SK-N-SH (cell line): Measurements from ENCODE around the gene ZP1. TPM values are rescaled to one million over a fixed set of nuclear protein-coding genes. Genes with fewer than 3 reads are reported as not detected.

Experiments
- CTCF ChIA-PET: fragments of 300-600, 350-600 bp; formaldehyde crosslinking; extraction: SDS; loops from one replicate; lab custom pipeline; 2021; lab: Yijun Ruan, JAX
- POLR2A ChIA-PET: fragments of 350-600 bp; sonication (Branson Sonifier 250); formaldehyde crosslinking; extraction: SDS; loops from one replicate; lab custom pipeline; 2020; ENCODE audit warnings: antibody characterized with exemption, inconsistent platforms; lab: Yijun Ruan, JAX
- DNase-seq: peaks from one replicate; pipeline ENCODE4 v3.0.0; 2012
- H2AFZ ChIP-seq: fragments of 200-600 bp; sonication (generic); 2 replicates; pipeline ENCODE4 v1.8.1; 2016; ENCODE audit warnings: antibody characterized with exemption, mild to moderate bottlenecking, low read depth
- H3F3A ChIP-seq: fragments of 200-600 bp; sonication (generic); replicated peaks from 2 replicates; pipeline ENCODE3; 2016; ENCODE audit warnings: antibody characterized with exemption, mild to moderate bottlenecking; ENCODE audit not compliant: insufficient read depth
- H3K27ac ChIP-seq, 2 experiments: fragments of 200-500 bp in 1 of 2; fragments of 200-600 bp in 1 of 2; sonication (Bioruptor generic) in 1 of 2; sonication (generic), shearing (Covaris generic) in 1 of 2; 2 replicates each; pipeline versions ENCODE4 v1.5.1 to v1.6.1; 2014 to 2016; ENCODE audit warnings: low read depth in 2 of 2, inconsistent platforms in 1 of 2, low read length in 1 of 2, mild to moderate bottlenecking in 1 of 2, mixed read lengths in 1 of 2
- H3K27me3 ChIP-seq: fragments of 200-600 bp; sonication (generic), shearing (Covaris generic); 2 replicates; pipeline ENCODE4 v1.6.1; 2016; ENCODE audit warnings: mixed run types; ENCODE audit not compliant: insufficient read depth
- H3K36me3 ChIP-seq, 2 experiments: fragments of 200-500 bp in 1 of 2; fragments of 200-600 bp in 1 of 2; sonication (Bioruptor generic) in 1 of 2; sonication (generic) in 1 of 2; replicated peaks in 1 of 2; 2 replicates each; pipeline versions ENCODE3 to v1.5.1; 2014 to 2016; ENCODE audit warnings: low read length in 1 of 2, mild to moderate bottlenecking in 1 of 2; ENCODE audit not compliant: insufficient read depth in 2 of 2, control insufficient read depth in 1 of 2
- H3K4me1 ChIP-seq, 2 experiments: fragments of 200-500 bp in 1 of 2; fragments of 200-600 bp in 1 of 2; sonication (Bioruptor generic) in 1 of 2; sonication (generic), shearing (Covaris generic) in 1 of 2; 2 replicates each; pipeline versions ENCODE4 v1.5.1 to v1.6.1; 2014 to 2016; ENCODE audit warnings: low read depth in 1 of 2, low read length in 1 of 2, mixed run types in 1 of 2; ENCODE audit not compliant: insufficient read depth in 2 of 2, control insufficient read depth in 1 of 2
- H3K4me2 ChIP-seq: fragments of 200-600 bp; sonication (generic), shearing (Covaris generic); 2 replicates; pipeline ENCODE4 v1.6.1; 2017; ENCODE audit warnings: mixed run types
- H3K4me3 ChIP-seq, 2 experiments: fragments of 200-500 bp in 1 of 2; fragments of 200-600 bp in 1 of 2; sonication (Bioruptor generic) in 1 of 2; sonication (generic), shearing (Covaris generic) in 1 of 2; 2 replicates each; pipeline versions ENCODE4 v1.5.1 to v1.8.1; 2014 to 2016; ENCODE audit warnings: low read depth in 2 of 2, inconsistent platforms in 1 of 2, low read length in 1 of 2, mild to moderate bottlenecking in 1 of 2, mixed read lengths in 1 of 2, moderate library complexity in 1 of 2
- H3K79me2 ChIP-seq: fragments of 200-600 bp; sonication (generic); 2 replicates; pipeline ENCODE4 v1.8.1; 2017; ENCODE audit warnings: mild to moderate bottlenecking; ENCODE audit not compliant: insufficient read depth
- H3K9ac ChIP-seq: fragments of 200-600 bp; sonication (generic); 2 replicates; pipeline ENCODE4 v1.6.1; 2017; ENCODE audit warnings: mixed run types
- H3K9me2 ChIP-seq: fragments of 200-600 bp; sonication (generic); 2 replicates; pipeline ENCODE4 v1.6.1; 2017; ENCODE audit warnings: mixed run types
- H3K9me3 ChIP-seq: fragments of 200-600 bp; sonication (generic); 2 replicates; pipeline ENCODE4 v1.6.1; 2017; ENCODE audit warnings: mixed run types, mild to moderate bottlenecking, moderate library complexity
- H4K20me1 ChIP-seq: fragments of 200-600 bp; sonication (generic); 2 replicates; pipeline ENCODE4 v1.6.1; 2017; ENCODE audit warnings: mild to moderate bottlenecking, mixed run types; ENCODE audit not compliant: insufficient read depth
- CHD2 ChIP-seq: fragments of 150-350 bp; IDR thresholded peaks from 2 replicates; pipeline ENCODE4 v1.6.1; 2018; ENCODE audit warnings: low read length; ENCODE audit not compliant: partially characterized antibody
- ELF1 ChIP-seq: IDR thresholded peaks from 2 replicates; pipeline ENCODE4 v1.4.0; 2012
- EP300 ChIP-seq, 2 experiments: IDR thresholded peaks; 2 replicates each; pipeline versions ENCODE4 v1.4.0 to v1.6.1; 2012; ENCODE audit warnings: borderline replicate concordance in 1 of 2, low read depth in 1 of 2, low read length in 1 of 2
- FOSL2 ChIP-seq: IDR thresholded peaks from 2 replicates; pipeline ENCODE4 v1.4.0; 2012; ENCODE audit warnings: low read depth, mild to moderate bottlenecking, moderate library complexity, borderline replicate concordance
- FOXJ3 ChIP-seq: sonication (generic); formaldehyde crosslinking; IDR thresholded peaks from 2 replicates; pipeline ENCODE4 v1.5.1; 2020; ENCODE audit warnings: mild to moderate bottlenecking, missing genetic modification reagents
- FOXM1 ChIP-seq: IDR thresholded peaks from 2 replicates; pipeline ENCODE4 v1.4.0; 2012; ENCODE audit warnings: low read depth, mild to moderate bottlenecking
- GABPA ChIP-seq: IDR thresholded peaks from 2 replicates; pipeline ENCODE4 v1.4.0; 2012; ENCODE audit warnings: low read depth, mild to moderate bottlenecking
- GATA2 ChIP-seq: sonication (generic); formaldehyde crosslinking; IDR thresholded peaks from 2 replicates; pipeline ENCODE4 v1.5.0; 2020; ENCODE audit warnings: mild to moderate bottlenecking, missing genetic modification reagents
- IRF3 ChIP-seq: fragments of 150-350 bp; IDR thresholded peaks from 2 replicates; pipeline ENCODE4 v1.6.1; 2016; ENCODE audit warnings: mild to moderate bottlenecking, low read depth, low read length
- MAX ChIP-seq: IDR thresholded peaks from 2 replicates; pipeline ENCODE4 v1.4.0; 2012; ENCODE audit warnings: low read depth
- MEF2A ChIP-seq: IDR thresholded peaks from 2 replicates; pipeline ENCODE4 v1.4.0; 2012; ENCODE audit warnings: low read depth, borderline replicate concordance
- MXI1 ChIP-seq: IDR thresholded peaks from 2 replicates; pipeline ENCODE4 v1.6.1; 2012; ENCODE audit warnings: mild to moderate bottlenecking, low read depth, low read length, improper control_type of control experiment
- NFIC ChIP-seq: IDR thresholded peaks from 2 replicates; pipeline ENCODE4 v1.4.0; 2012; ENCODE audit warnings: borderline replicate concordance
- NRF1 ChIP-seq: IDR thresholded peaks from 2 replicates; pipeline ENCODE4 v1.6.1; 2012; ENCODE audit warnings: low read depth, mild to moderate bottlenecking, low read length
- POLR2AphosphoS5 ChIP-seq: IDR thresholded peaks from 2 replicates; pipeline ENCODE4 v1.6.1; 2012; ENCODE audit warnings: low read depth, low read length
- RAD21 ChIP-seq: IDR thresholded peaks from 2 replicates; pipeline ENCODE4 v1.6.1; 2012; ENCODE audit warnings: mild to moderate bottlenecking, low read length
- RCOR1 ChIP-seq: fragments of 150-350 bp; IDR thresholded peaks from 2 replicates; pipeline ENCODE4 v1.6.1; 2017; ENCODE audit warnings: antibody characterized with exemption, low read length
- SIN3A ChIP-seq: IDR thresholded peaks from 2 replicates; pipeline ENCODE4 v1.6.1; 2012; ENCODE audit warnings: low read depth, mild to moderate bottlenecking, low read length, moderate library complexity, borderline replicate concordance
- SMC3 ChIP-seq: IDR thresholded peaks from 2 replicates; pipeline ENCODE4 v1.6.1; 2012; ENCODE audit warnings: low read depth, low read length, improper control_type of control experiment
- TAF1 ChIP-seq: IDR thresholded peaks from 2 replicates; pipeline ENCODE4 v1.6.1; 2012; ENCODE audit warnings: low read depth, mild to moderate bottlenecking, low read length, moderate library complexity, borderline replicate concordance
- TCF12 ChIP-seq: IDR thresholded peaks from 2 replicates; pipeline ENCODE4 v1.4.0; 2012
- TEAD4 ChIP-seq: IDR thresholded peaks from 2 replicates; pipeline ENCODE4 v1.4.0; 2012; ENCODE audit warnings: mild to moderate bottlenecking, borderline replicate concordance; ENCODE audit not compliant: insufficient read depth
- YY1 ChIP-seq: IDR thresholded peaks from 2 replicates; pipeline ENCODE4 v1.4.0; 2012; ENCODE audit warnings: low read depth, mild to moderate bottlenecking
- WGBS: methylation state at CpG from one replicate; pipeline ENCODE4 v1.1.6; 2017; ENCODE audit warnings: low lambda C conversion rate; 5-methylcytosine and 5-hydroxymethylcytosine counted together
- polyA plus RNA-seq, 3 experiments: library from polyadenylated mRNA; depleted of rRNA; stranded (reverse); fragments of >200 nt; gene quantifications; 2 replicates each; pipeline ENCODE4 v1.2.3, GENCODE V29; 2012
- TF ChIP-seq, protein P1 (sequence below): IDR thresholded peaks from 2 replicates; pipeline ENCODE4 v1.6.1; 2012; ENCODE audit warnings: mild to moderate bottlenecking, low read depth, low read length, moderate library complexity
- TF ChIP-seq, protein P2 (sequence below): fragments of 150-350 bp; IDR thresholded peaks from 2 replicates; pipeline ENCODE4 v1.6.1; 2017; ENCODE audit warnings: antibody characterized with exemption, low read length, low read depth, borderline replicate concordance
- TF ChIP-seq, protein P3 (sequence below): fragments of 200-600 bp; sonication (generic); IDR thresholded peaks from 2 replicates; pipeline ENCODE4 v1.6.1; 2017; ENCODE audit warnings: antibody characterized with exemption, mild to moderate bottlenecking, moderate library complexity

Gene ZP1
- polyA plus RNA-seq, 1 of the 3 experiments (the other 2 are of a cell fraction) = not detected

GRCh38 chr11:60913793-60914632 lies 46.7 kb downstream of the ZP1 start, which contains the start of gene TMEM109:
Gene TMEM109, plus strand, starts transcription at chr11:60914158. Its CDS starts 5,536 bp downstream, at chr11:60919694.
- Histone ChIP-seq H3K4me2 (peak within 1 kb of the TSS; percentile 98), H3K4me1 (peaks cover 12 to 20% of the 10 kb centered on the region in 2 experiments; a peak in 2 of 4 replicates), H3K9ac (peak within 1 kb of the TSS; percentile 76), H3K79me2 (peaks cover 35% of the 10 kb centered on the region), H3F3A (no peaks in the 10 kb centered on the region), H2AFZ (peak within 1 kb of the TSS; percentile 98), H3K9me2 (no peaks in the 10 kb centered on the region), H3K27ac (peak within 1 kb of the TSS; percentile 93 to 100), H3K27me3 (no peaks in the 10 kb centered on the region; the same call in 1 of the 2 replicates), H3K4me3 (peak within 1 kb of the TSS; percentile 80 to 87), H3K9me3 (no peaks in the 10 kb centered on the region), H3K36me3 (no peaks in the 10 kb centered on the region), H4K20me1 (no peaks in the 10 kb centered on the region; the same call in 1 of the 2 replicates)
- CTCF ChIA-PET = interaction anchor here (0.9 to 3.9 kb wide), 5 partner anchors 10 to 216 kb away, joined by 3 to 38 read pairs (median 6); partner anchors contain the start of gene TMEM132A
- 3% methylated on average over 38 of the region's 70 CpGs for WGBS
- DNase-seq = peak; percentile 94
- POLR2A ChIA-PET = interaction anchor here (0.9 to 2.1 kb wide), 3 partner anchors 8 to 26 kb away, joined by 3 to 8 read pairs (median 5); partner anchors contain the start of genes PRPF19 and TMEM132A
- TF ChIP-seq GATA2 (CRISPR knock-in tag) (no peak), FOXJ3 (peak; percentile 48; the same call in 1 of the 2 replicates), MEF2A (no peak), SIN3A (no peak; the same call in 1 of the 2 replicates), RCOR1 (no peak), RAD21 (no peak), CHD2 (peak; percentile 87), FOSL2 (no peak), YY1 (0 out of 2 replicates have a peak, but pooled peaks have one; percentile 7), NFIC (no peak), ELF1 (no peak), EP300 (IDR thresholded peaks at IDR 0.05; ENCODE audit: borderline replicate concordance in 1 of 2, low read depth in 1 of 2, low read length in 1 of 2) (no peak), POLR2AphosphoS5 (no peak), GABPA (peak; percentile 72), MAX (peak; percentile 94), TAF1 (no peak; the same call in 1 of the 2 replicates), TEAD4 (no peak), SMC3 (no peak), MXI1 (no peak; the same call in 1 of the 2 replicates), TCF12 (no peak), NRF1 (peak; percentile 97), FOXM1 (no peak), IRF3 (no peak)
- TF ChIP-seq, protein P1, sequence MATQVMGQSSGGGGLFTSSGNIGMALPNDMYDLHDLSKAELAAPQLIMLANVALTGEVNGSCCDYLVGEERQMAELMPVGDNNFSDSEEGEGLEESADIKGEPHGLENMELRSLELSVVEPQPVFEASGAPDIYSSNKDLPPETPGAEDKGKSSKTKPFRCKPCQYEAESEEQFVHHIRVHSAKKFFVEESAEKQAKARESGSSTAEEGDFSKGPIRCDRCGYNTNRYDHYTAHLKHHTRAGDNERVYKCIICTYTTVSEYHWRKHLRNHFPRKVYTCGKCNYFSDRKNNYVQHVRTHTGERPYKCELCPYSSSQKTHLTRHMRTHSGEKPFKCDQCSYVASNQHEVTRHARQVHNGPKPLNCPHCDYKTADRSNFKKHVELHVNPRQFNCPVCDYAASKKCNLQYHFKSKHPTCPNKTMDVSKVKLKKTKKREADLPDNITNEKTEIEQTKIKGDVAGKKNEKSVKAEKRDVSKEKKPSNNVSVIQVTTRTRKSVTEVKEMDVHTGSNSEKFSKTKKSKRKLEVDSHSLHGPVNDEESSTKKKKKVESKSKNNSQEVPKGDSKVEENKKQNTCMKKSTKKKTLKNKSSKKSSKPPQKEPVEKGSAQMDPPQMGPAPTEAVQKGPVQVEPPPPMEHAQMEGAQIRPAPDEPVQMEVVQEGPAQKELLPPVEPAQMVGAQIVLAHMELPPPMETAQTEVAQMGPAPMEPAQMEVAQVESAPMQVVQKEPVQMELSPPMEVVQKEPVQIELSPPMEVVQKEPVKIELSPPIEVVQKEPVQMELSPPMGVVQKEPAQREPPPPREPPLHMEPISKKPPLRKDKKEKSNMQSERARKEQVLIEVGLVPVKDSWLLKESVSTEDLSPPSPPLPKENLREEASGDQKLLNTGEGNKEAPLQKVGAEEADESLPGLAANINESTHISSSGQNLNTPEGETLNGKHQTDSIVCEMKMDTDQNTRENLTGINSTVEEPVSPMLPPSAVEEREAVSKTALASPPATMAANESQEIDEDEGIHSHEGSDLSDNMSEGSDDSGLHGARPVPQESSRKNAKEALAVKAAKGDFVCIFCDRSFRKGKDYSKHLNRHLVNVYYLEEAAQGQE = no peak
- TF ChIP-seq, protein P2, sequence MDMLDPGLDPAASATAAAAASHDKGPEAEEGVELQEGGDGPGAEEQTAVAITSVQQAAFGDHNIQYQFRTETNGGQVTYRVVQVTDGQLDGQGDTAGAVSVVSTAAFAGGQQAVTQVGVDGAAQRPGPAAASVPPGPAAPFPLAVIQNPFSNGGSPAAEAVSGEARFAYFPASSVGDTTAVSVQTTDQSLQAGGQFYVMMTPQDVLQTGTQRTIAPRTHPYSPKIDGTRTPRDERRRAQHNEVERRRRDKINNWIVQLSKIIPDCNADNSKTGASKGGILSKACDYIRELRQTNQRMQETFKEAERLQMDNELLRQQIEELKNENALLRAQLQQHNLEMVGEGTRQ = no peak
- TF ChIP-seq, protein P3, sequence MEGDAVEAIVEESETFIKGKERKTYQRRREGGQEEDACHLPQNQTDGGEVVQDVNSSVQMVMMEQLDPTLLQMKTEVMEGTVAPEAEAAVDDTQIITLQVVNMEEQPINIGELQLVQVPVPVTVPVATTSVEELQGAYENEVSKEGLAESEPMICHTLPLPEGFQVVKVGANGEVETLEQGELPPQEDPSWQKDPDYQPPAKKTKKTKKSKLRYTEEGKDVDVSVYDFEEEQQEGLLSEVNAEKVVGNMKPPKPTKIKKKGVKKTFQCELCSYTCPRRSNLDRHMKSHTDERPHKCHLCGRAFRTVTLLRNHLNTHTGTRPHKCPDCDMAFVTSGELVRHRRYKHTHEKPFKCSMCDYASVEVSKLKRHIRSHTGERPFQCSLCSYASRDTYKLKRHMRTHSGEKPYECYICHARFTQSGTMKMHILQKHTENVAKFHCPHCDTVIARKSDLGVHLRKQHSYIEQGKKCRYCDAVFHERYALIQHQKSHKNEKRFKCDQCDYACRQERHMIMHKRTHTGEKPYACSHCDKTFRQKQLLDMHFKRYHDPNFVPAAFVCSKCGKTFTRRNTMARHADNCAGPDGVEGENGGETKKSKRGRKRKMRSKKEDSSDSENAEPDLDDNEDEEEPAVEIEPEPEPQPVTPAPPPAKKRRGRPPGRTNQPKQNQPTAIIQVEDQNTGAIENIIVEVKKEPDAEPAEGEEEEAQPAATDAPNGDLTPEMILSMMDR = no peak
